Midbrain (tissue), 1 donor: ENCODE data around the gene GLTP.

ENCODE experiments used
- DNase-seq: peaks from one replicate; lab custom pipeline; 2025; lab: John Stamatoyannopoulos, UW

GLTP gene

DNA sequence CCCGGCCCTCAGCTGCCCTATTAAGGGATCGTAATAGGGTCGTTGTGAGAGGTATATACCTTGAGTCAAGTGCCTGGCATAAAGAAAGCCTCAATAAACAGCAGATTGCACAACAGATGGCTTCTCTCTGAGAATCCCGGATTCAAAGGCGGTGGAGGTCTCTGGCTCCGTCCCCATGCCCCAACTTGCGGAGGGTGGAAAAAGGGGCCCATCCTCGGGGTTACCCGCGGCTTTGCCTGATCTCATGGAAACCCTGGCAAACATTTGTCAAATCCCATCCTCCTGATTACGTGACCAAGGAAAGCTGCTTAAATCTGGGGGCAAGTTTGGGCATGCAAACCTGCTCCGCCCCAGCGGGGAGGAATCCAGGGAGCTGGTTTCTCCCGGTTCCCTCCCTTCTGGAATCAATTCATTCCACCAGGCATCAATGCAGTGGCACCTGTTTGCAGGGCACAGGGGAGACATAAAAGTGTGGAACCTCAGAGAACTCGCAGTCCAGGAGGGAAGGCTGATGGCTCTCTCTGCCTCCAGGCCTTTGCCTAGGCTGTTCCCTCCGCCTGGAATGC lies 59.4 kb downstream of the GLTP start:
- no peak for DNase-seq

DNA sequence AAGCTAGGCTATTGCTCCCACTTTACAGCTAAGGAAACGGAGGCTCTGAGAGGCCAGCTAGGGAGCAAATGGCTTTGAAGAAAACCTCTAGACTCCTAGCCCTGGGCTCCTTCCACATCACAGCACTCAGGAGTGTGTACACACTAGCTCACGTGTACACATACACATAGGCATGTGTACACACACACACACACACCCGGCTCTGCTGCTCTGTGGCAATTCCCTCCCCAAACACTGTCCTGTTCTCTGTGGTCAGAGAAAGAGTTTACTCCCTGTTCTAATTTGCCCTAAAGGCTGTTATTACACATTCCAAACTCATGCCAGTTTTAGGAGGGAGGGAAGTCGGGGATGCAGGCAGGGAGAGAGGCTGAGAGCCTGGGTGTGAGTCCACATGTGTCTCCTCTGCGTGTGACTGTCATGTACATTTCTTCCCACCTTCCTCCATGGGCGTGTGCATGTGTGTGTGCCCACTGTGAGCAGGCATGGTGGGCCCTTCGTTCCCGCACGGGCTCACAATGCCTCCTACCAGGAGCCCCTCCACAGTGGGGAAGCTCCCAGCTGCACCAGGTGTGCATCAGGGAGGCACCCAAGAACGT lies 61.3 kb downstream of the GLTP start:
- DNase-seq: no peak

DNA sequence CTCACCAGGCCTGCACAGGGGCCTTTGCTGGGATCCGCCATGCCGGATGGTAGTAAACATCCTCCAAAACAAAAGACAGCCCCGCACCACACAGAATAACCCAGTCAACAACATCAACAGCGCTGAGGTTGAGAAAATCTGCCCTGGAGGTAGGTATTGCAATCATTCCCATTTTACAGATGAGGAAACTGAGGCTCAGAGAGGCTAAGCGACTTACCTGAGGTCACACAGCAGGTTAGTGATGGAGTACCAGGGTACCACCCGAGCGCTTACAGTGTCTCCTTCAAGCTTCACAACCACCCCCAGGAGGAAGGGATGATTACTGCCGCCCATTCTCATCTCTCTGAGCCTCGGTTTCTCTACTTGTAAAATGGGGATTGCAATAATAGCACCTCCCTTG lies 62.1 kb downstream of the GLTP start:
- DNase-seq: no peak

DNA sequence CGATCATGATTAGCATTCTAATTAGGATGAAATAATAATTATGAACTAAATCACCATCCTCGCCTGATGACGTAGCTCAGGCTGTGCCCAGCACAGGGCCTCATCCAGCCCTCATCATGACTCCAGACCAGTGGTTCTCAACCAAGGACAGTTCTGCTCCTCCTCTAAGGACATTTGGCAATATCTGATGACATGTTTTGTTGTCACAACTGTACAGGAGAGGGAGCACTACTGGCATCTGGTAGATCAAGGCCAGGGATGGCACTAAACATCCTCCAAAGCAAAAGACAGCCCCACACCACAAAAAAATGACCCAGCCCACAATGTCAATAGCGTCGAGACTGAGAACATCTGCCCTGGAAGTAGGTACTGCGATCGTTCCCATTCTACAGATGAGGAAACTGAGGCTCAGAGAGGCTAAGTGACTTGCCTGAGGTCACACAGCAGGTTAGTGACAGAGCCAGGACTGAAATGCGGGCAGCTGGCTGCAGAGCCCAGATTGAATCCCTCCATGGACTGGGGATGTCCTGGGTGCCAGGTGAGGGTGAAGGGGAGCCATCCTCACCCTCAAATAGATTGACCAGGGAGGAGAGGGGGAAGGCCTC lies 62.6 kb downstream of the GLTP start:
- DNase-seq: no peak

DNA sequence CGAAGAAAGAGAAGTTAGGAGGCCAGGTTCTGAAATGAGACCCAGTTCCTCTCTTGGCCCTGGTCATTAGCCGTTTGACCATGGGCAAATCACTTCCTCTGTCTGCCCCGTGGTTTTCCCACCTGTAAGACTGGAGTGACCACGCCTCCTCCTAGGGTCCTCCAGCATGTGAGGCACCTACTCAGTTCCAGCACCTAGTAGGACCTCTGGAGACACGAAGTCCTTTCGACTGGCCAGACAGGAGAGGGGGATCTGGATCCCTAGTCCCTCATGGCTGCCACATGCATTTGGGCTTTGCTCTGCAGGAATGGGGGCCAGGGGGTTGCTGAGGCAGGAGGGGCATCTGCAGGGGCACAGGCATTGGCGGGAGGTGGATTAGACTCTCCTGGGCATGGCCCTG lies 63.5 kb downstream of the GLTP start:
- no peak for DNase-seq

DNA sequence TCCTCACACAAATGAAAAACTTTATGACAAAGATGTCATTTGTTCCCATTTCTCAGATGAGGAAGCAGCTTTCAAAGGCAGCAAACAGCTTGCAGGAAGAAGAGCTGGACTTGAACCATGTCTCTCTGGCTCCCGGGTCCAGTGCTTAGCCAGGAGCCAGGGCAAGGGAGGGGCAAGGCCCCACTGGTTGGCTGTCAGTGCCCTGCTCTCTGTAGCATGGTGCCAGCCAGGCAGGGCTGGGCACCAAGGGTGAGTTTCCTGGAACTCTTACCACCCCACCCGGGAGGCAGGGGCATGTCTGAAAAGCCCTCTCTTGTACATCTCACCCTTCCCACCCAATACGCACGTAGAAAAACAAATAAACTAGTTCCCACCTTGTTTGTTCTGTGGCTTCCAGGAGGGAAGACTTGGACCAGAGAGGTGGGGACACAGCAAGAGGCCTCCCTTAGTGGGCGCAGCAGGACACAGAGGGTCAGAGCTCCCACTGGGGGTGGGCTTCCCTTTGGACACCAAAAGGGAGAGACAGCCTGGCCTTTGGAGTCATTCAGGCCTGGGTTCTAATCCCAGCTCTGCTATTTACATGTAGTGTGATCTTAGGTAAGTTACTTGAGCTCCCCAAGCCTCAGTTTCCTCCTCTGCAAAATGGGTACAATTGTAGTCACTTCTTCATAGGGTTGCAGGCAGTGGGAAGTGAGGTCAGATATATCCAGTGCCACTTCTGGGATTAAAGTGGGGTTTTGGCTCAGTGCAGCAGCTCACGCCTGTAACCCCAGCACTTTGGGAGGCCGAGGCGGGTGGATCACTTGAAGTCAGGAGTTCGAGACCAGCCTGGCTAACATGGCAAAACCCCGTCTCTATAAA lies 64.4 kb downstream of the GLTP start:
- no peak for DNase-seq

DNA sequence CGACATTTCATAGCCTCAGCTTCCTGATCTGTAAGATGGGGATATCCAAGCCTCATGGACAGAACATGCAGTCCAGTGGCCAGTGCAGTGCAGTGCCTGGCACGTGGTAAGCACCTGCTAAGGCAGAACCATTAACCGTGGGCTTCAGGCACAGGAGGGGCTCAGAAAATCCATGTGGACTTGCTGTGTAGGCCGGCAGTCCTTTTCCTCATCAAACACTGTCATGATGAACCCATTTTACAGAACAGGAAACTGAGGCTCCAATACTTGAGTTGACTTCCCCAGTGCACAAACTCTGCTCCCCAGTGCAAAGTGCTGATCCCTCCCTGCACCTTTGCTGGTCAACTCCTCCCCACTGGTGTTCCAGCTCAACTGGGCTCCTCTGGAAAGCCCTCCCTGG lies 65.1 kb downstream of the GLTP start:
- DNase-seq: no peak

DNA sequence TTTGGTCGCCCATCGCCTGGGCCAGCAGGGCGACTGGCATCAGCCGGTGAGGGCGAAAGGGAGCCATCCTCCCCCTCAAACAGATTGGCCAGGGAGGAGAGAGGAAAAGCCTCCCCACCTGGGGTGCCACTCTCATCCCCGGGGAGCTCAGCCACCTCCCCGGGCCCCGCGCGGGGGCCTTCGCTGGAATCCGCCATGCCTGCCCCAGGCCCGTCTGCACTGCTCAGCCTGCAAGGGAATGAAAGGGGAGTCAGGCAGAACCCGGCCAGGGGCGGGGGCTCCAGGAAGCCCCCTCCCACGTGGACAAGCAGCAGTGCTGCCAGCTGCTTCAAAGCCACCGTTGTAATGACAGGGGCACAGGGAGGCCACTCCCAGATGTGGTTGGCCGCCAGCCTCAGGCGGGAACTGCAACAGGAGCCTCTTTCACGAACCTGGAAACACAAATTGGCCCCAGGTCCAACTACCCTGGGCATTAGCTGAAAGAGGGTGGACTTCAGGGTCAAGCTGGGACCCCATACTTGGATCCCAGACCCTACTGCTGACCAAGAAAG lies 65.7 kb downstream of the GLTP start:
- no peak for DNase-seq

DNA sequence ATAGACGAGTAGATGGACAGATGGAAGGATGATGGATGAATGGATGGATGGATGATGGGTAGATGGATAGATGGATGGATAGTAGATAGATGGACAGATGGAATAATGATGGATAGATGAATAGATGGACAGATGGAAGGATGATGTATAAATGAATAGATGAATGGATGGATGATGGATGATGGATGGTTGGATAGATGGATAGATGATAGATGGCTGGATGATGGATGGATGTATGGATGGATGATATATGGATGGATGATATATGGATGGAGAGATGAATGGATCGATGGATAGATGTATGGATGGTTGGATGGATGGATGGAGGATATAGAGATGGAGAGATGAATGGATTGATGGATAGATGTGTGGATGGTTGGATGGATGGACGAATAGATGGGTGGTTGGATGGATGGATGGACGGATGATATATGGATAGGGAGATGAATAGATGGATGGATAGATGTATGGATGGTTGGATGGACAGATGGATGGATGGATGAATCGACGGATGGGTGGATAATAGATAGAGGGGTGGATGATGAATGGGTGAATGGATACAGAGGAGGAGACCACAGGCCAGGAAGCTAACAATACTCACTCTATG lies 66.4 kb downstream of the GLTP start:
- DNase-seq: no peak

DNA sequence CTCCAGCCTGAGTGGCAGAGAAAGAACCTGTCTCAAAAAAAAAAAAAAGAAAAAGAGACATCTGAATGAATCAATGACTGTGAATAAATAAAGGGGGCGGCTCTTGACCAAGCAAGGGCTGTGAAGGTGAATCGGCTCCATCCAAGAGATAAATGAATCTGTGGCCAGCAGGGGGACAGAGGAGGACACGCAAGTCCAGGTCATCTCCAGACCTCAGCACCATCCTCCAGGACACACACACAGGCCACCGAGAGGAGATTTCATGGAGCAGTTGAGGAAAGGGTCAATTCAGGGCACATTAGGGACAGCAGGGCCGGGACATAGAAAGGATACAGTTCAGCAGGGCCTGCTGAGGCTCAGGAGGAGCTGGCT lies 68.7 kb downstream of the GLTP start:
- no peak for DNase-seq

DNA sequence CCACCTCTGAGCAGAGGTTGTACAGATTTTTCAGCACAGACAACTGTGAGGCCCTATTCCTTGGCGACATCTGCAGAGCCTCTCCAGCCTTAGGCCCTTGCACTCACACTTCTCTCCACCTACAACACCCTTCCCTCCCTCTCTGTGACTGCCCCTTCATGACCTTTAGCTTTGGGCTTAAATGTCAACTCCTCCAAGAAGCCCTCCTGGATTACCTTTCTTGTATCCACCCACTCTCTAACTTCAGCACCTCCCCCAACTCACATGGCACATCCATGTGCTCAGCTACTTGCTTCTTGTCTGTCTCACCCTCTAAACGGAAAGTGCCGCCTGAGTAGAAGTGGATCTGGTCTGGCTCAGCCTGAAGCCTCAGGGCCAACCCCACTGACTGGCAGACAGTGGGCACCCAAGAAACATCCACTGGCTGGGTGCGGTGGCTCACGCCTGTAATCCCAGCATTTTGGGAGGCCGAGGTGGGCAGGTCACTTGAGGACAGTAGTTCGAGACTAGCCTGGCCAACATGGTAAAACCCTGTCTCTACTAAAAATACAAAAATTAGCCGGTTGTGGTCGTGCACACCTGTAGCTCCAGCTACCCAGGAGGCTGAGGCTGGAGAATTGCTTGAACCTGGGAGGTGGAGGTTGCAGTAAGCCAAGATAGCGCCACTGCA lies 69.3 kb downstream of the GLTP start:
- no peak for DNase-seq

DNA sequence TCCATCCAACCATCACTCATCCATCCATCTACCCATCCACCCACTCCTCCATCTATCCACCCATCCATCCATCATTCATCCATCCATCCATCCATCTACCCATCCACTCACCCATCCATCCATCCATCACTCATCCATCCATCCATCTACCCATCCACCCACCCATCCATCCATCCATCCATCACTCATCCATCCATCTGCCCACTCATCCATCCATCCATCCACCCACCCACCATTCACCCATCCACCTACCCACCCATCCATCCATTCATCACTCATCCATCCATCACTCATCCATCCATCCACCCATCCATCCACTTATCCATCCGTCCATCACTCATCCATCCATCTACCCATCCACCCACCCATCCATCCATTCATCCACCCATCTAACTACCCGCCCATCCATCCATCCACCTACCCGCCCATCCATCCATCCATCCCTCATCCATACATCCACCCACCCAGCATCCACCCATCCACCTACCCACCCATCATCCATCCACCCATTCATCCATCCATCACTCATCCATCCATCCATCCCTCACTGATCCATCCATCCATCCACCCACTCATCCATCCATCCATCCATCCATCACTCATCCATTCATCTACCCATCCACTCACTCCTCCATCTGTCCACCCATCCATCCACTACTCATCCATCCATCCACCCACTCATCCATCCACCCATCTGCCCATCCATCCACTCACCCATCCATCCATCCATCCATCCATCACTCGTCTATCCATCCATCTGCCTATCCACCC lies 71.3 kb downstream of the GLTP start:
- DNase-seq: no peak

DNA sequence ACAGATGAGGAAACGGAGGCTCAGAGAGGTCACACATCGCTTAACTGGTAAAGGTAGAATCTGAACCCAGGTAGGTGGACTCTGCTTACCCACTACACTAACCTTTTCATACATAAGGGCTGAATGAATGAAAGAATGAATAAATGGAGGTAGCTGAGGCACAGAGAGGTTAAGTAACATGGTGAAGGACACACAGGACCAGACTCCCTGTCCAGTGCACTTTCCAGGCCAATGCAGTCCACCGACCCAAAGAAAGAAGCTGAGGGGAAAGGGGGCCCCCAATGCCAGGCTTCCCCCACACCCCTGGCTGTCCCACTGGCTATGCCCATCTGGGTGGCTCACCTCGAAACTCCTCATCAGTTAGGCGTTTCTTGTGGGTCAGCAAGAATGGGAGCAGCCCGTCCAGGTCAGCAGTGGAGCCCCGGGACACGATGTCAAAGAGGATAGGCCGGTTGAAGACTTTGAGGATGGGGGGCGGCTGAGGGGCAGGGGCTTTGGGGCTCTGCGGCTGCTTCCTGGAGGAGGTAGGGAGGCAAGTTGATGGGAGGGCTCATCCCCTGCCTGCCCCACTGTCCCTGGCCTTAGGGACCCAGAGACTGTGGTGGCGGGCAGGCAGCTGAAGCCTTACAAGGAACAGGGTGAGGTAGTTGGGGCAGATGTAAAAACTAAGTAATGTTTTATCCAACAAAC lies 72.2 kb downstream of the GLTP start:
- DNase-seq: no peak

DNA sequence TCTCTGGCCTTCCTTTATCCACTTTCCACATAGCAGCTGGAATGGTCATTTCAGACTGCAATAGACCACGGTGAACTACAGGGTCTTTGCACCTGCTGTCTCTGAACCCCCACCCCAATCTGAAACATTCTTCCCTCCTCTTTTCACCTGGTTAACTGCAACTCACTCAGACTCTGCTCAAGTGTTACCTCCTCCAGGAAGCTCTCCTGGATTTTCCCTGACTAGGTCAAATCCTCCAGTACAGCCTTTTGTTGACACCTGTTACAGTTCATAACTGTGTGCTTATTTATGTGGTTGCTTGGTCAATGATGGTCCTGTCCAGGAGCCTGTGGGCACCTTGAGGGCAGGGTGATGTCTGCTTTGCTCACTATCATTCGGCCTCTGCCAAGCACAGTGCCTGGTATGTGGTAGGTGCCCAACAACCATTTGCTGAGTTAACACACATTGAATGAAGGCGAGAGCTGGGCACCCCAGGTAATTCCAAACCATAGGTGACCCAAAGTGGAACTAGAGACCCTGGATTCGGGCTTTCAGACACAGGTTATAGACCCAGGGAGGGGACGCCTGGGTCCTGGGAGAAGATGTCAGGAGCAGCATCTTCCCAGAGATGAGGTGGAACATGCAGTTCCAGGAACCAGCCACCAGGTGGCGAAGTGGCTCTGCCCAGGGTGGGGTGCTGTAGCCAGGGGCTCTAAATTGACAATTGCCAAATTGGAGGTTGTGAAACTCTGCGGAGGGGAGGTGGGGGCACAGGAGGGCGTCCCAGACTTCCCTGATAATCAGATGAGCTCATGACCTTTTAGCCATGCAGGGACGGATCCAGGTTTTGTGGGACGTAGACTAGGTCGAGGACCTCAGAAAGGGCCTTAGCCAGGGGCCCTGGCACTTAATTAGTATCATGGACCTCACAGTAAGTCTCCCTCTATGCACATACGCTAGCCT lies 75.2 kb downstream of the GLTP start:
- peak; percentile 59 for DNase-seq

DNA sequence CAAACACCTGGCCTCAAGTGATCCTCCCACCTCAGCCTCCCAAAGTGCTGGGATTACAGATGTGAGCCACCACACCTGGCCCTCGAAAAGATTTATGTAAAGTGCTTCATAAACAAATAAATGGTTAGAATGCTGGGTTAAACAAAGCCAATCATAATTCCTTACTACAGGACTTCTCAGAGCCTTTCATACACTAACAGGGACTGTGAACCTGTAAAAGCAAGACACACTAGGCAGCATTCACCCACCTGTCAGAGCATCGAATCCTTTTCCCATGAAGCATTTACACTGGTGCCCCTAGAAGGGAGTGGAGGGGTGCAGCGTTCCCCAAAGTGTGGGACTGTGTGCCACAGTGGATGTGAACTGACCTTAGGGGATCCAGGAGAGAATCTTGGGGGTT lies 76.7 kb downstream of the GLTP start:
- DNase-seq: no peak

DNA sequence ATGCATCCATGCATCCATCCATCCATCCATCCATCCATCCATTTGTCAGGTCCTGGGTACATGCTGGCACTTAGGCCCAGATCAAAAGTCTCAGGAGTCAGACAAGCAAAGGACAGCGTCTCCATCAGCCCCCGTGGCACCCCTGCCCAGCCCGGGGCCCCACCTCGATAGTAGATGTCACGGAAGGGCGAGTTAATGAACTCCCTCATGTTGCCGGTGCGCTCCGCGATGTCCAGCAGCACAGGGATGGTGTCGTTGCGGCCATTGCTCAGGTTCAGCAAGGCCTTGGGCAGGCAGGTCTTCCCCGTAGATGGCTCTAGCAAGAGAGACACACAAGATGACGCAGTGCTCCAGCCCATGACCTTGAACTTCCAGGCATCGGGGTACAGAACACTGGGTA lies 77.5 kb downstream of the GLTP start:
- no peak for DNase-seq
